Astrocyte (in vitro differentiated cells and primary cell): ENCODE measurements around the gene CEACAM1.

Experiments used
- CTCF ChIP-seq: IDR thresholded peaks from 2 replicates; pipeline ENCODE4 v1.5.1; 2011; ENCODE audit warnings: low read depth, mild to moderate bottlenecking, inconsistent platforms, low read length, moderate library complexity; ENCODE audit not compliant: insufficient read depth
- EZH2 ChIP-seq: IDR thresholded peaks from 2 replicates; pipeline ENCODE4 v1.6.1; 2012; ENCODE audit warnings: mild to moderate bottlenecking, low read length, inconsistent platforms; ENCODE audit not compliant: insufficient read depth

- TF ChIP-seq CTCF, result no peak
- no peak for TF ChIP-seq EZH2
Observed at GRCh38 chr19:42516771-42517170, 11.5 kb downstream of the CEACAM1 start.
